Ishikawa (cell line): ENCODE results near the gene MAP1LC3A.

Source experiments
- EGR1 ChIP-seq: IDR thresholded peaks from 2 replicates; pipeline ENCODE4 v1.6.1; 2012
- EP300 ChIP-seq: IDR thresholded peaks from 2 replicates; pipeline ENCODE4 v1.6.1; 2012; ENCODE audit warnings: borderline replicate concordance
- RAD21 ChIP-seq: IDR thresholded peaks from 2 replicates; pipeline ENCODE4 v1.6.1; 2012; ENCODE audit warnings: low read depth
- YY1 ChIP-seq: IDR thresholded peaks from 2 replicates; pipeline ENCODE4 v1.6.1; 2012; ENCODE audit warnings: low read depth

- TF ChIP-seq RAD21 = peak; percentile 90
- no peak for TF ChIP-seq EGR1
- no peak for TF ChIP-seq EP300
- TF ChIP-seq YY1 = no peak
These were observed 20.9 kb downstream of the MAP1LC3A start for GRCh38 chr20:34579191-34579978.
